Activated CD4-positive, CD25-positive, alpha-beta regulatory T cell treated with anti-CD3 and anti-CD28 coated beads, Interleukin-2, amount 50 U/mL, for 24 hours (primary cell): ENCODE results near the gene ACAA1.
"Not testable (repeated sequence)": the region's sequence is repeated elsewhere in the genome, so short reads cannot be mapped to it uniquely, and the experiment has no call there.

Source experiments
- ATAC-seq, 2 donors: fragments of 150-1000 bp; cut with Tn5 transposase; one replicate each; pipeline ENCODE4 v1.10.0; 2021; ENCODE audit warnings: mild to moderate bottlenecking in 1 of 2, moderate library complexity in 1 of 2

Gene ACAA1

DNA sequence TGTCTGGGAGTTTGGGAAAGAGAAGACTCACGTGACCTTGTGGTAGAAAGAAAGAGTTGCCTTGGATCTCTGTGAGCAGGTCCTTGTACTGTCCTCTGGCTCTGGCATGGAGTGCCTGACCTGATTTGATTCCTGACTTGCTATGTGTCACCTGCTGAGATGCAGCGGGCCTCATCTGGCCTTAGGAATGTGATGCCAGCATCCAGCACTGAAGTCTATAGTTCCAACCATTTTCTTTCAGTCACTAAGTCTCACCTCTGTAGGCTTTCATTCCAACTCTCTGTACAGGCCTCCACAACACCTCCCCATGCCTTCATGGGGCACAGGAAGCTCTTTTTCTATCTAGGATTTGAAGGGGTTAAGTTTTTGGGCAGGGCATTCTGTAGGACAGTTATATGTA lies 16.3 kb upstream of the ACAA1 start:
- no peak for ATAC-seq

DNA sequence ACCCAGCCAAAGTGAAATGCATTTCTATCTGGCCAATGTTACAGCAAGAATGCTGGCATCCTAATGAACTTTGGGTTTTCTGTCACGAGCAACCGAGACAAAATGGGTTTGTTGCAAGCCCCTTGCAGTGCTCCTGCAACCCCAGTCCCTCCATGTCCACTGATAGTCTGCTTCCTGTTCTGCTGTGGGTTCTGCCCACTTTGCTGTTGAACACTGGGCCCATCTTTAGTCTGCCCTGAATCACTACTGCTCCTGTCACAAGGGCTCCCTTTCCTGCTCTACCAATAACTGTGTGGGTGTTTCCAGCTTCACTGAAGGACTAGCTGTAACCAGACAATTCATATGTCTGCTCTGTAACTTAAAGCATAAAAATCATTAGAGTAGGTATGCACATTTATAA lies 15.7 kb upstream of the ACAA1 start:
- ATAC-seq: no peak

GRCh38 chr3:38151667-38152265 lies 14.8 kb upstream of the ACAA1 start:
- peak; percentile 71 to 83 for ATAC-seq

- ATAC-seq: no peak
These were observed 14.0 kb upstream of the ACAA1 start for GRCh38 chr3:38150780-38151528.

GRCh38 chr3:38149708-38150107 lies 12.8 kb upstream of the ACAA1 start:
- ATAC-seq: no peak

- ATAC-seq: no peak
These were observed 11.5 kb upstream of the ACAA1 start for GRCh38 chr3:38148311-38148882.

- no peak for ATAC-seq
These were observed 10.5 kb upstream of the ACAA1 start for GRCh38 chr3:38147421-38147820.

- no peak for ATAC-seq
These were observed 9.6 kb upstream of the ACAA1 start for GRCh38 chr3:38146504-38146903.

GRCh38 chr3:38143511-38143910 lies 6.6 kb upstream of the ACAA1 start:
- no peak for ATAC-seq

DNA sequence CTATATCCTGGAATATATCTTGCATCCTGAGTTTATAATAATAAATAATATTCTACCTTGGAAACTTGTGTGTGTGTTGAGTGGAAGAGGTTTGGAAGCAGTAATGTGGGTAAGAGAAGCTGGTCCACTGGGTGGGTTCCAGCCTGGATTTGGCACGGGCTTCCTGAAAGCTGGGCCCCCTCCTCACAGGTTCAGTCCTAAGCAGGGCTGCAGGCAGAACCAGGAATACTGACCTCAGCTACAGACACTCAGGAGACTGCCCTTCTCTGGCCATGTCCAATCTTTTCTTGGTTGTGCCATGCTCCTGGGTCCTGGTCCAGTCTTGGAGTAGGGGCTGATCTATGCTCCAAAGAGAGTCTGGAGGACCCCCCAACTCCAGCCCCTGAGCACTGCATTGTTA lies 6.0 kb upstream of the ACAA1 start:
- no peak for ATAC-seq

GRCh38 chr3:38141952-38142273 lies 5.0 kb upstream of the ACAA1 start:
- ATAC-seq: no peak

DNA sequence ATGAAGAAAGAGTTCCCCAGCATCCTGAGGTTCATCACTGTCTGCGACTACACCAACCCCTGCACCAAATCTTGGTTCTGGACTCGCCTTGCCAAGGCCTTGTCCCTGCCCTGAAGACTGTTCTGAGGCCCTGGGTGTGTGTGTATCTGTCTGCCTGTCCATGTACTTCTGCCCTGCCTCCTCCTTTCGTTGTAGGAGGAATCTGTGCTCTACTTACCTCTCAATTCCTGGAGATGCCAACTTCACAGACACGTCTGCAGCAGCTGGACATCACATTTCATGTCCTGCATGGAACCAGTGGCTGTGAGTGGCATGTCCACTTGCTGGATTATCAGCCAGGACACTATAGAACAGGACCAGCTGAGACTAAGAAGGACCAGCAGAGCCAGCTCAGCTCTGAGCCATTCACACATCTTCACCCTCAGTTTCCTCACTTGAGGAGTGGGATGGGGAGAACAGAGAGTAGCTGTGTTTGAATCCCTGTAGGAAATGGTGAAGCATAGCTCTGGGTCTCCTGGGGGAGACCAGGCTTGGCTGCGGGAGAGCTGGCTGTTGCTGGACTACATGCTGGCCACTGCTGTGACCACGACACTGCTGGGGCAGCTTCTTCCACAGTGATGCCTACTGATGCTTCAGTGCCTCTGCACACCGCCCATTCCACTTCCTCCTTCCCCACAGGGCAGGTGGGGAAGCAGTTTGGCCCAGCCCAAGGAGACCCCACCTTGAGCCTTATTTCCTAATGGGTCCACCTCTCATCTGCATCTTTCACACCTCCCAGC lies 4.4 kb upstream of the ACAA1 start:
- ATAC-seq: no peak

GRCh38 chr3:38140326-38141172 lies 3.6 kb upstream of the ACAA1 start:
- ATAC-seq: no peak

DNA sequence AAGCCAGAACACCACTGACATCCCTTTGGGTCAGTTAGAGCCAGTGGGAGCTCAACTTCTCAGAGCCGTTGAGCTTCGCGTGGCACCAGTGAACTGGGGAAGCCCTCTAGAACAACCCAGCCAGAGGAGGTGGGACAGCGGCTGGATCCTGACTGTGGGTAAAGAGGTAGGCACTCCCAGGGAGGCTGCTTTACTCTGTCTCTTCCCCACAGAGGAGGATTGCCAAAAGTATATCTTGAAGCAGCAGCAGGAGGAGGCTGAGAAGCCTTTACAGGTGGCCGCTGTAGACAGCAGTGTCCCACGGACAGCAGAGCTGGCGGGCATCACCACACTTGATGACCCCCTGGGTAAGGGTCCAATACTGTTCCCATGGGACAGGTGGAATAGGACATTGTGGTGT lies 2.7 kb upstream of the ACAA1 start:
- ATAC-seq: no peak

GRCh38 chr3:38139191-38139590 lies 2.3 kb upstream of the ACAA1 start:
- no peak for ATAC-seq

DNA sequence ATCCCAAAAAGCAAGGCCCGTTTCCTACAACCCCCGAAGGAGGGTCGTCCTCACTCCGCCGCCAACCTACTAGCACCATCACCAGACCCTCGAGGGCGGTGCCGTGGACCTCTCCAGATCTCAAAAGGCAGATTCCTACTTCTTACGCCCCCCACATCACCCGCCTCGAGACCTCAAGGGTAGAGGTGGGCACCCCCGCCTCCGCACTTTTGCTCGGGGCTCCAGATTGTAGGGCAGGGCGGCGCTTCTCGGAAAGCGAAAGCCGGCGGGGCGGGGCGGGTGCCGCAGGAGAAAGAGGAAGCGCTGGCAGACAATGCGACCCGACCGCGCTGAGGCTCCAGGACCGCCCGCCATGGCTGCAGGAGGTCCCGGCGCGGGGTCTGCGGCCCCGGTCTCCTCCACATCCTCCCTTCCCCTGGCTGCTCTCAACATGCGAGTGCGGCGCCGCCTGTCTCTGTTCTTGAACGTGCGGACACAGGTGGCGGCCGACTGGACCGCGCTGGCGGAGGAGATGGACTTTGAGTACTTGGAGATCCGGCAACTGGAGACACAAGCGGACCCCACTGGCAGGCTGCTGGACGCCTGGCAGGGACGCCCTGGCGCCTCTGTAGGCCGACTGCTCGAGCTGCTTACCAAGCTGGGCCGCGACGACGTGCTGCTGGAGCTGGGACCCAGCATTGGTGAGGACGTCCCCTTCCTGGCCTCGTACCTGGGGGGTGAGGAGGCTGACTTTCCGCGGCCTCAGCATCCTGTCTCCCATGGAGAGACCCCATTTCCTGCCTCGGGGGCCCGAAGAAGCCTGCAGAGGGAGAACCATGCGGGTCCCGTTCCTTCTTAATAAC lies 1.6 kb upstream of the ACAA1 start, which contains the start of gene MYD88:
Gene MYD88 (plus strand): TSS at position 313 of the 842 bp plus-strand sequence. CDS start 40 bp downstream, at position 353.
- ATAC-seq: peak; percentile 46 to 48

DNA sequence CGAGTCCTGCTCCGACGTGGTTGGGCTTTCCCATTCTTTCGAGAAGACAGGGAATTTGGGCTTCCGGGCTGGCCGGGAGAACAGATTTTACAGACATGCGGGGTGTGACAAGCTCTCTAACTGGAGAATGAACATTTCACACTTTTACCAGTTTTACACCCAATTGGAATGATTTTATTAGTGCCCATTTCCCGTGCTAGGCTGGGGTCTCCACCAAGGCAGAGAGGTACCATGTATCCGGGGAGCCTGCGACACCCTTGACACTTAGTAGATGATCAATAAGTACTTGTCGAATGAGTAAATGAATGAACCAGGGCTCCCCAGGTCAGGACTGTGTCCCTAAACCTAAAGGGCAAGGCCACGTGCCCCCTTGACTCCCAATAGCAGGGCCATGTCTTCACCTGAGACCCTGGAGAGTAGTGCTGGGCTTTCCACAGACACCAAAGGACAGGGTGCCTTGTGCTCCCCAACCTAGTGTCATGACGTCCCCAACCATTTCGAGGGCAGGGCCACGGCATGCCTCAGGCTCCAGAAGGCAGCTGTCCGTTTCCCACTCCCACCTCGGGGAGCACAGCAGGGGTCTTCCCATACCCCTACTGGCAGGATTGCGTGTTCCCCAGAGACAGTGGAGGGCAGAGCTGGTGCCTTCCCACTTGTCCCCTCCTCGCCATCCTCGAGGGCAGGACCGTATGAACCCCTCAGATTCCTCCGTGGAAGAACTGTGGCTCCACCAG lies 855 bp upstream of the ACAA1 start:
- ATAC-seq: no peak

- no peak for ATAC-seq
These were observed 542 bp downstream of the ACAA1 start for GRCh38 chr3:38136393-38136776.

DNA sequence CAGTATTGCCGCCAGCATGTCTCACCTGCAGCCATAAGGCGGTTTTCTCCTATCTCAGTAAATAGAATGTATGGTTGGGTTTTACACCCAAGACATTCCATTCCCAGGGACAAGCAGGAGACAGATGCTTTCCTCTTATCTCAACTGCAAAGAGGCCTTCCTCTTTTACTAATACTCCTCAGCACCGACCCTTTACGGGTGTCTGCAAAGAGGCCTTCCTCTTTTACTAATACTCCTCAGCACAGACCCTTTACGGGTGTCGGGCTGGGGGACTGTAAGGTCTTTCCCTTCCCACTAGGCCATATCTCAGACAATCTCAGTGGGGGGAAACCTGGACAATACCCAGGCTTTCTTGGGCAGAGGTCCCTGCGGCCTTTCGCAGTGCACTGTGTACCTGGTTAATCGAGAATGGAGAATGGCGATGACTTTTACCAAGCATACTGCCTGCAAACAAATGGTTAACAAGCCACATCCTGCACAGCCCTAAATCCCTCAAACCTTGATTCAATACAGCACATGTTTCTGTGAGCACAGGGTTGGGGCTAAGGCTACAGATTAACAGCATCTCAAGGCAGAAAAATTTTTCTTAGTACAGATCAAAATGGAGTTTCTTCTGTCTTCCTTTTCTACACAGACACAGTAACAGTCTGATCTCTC lies 1.2 kb downstream of the ACAA1 start:
- not testable (repeated sequence) for ATAC-seq

DNA sequence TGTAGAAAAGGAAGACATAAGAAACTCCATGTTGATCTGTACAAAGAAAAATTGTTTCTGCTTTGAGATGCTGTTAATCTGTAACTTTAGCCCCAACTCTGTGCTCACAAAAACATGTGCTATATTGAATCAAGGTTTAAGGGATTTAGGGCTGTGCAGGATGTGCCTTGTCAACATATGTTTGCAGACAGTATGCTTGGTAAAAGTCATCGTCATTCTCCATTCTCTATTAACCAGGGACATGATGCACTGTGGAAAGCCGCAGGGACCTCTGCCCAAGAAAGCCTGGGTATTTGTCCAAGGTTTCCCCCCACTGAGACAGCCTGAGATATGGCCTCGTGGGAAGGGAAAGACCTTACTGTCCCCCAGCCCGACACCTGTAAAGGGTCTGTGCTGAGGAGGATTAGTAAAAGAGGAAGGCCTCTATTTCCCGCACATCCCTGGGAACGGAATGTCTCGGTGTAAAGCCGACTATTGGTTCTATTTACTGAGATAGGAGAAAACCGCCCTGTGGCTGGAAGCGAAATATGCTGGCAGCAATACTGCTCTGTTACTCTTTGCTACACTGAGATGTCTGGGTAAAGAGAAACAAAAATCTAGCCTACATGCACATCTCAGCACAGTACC lies 2.3 kb downstream of the ACAA1 start:
- ATAC-seq: not testable (repeated sequence)
